Activated naive CD4-positive, alpha-beta T cell treated with anti-CD3 and anti-CD28 coated beads, Interleukin-2, amount 50 U/mL, for 72 hours (primary cell): ENCODE results near the gene JOSD2. TPM values are rescaled to one million over a fixed set of nuclear protein-coding genes. Genes with fewer than 3 reads are reported as not detected.

Experiments used
- ATAC-seq, 2 donors: fragments of 150-1000 bp; cut with Tn5 transposase; 2 replicates each; pipeline ENCODE4 v1.10.0; 2021; ENCODE audit warnings: mild to moderate bottlenecking in 2 of 2, moderate library complexity in 2 of 2
- DNase-seq, 2 donors: peaks; one replicate each; pipeline ENCODE4 v3.0.0; 2021 to 2022; ENCODE audit warnings: low spot score in 2 of 2
- H3K27ac Mint-ChIP-seq, 2 donors: one replicate each; pipeline ENCODE4 v1.8.0; 2022; ENCODE audit warnings: mild to moderate bottlenecking in 2 of 2, mixed read lengths in 2 of 2
- H3K36me3 Mint-ChIP-seq, 2 donors: one replicate each; pipeline ENCODE4 v1.8.0; 2022; ENCODE audit warnings: mixed read lengths in 2 of 2
- H3K9me3 Mint-ChIP-seq, 2 donors: one replicate each; pipeline ENCODE4 v1.8.0; 2022; ENCODE audit warnings: mixed read lengths in 2 of 2
- total RNA-seq, 2 donors: library from RNA; stranded (reverse); gene quantifications; one replicate each; pipeline ENCODE4 v1.2.3, GENCODE V29; 2022

JOSD2 gene
- 10 to 100 TPM; 27.6 to 29.5 TPM for total RNA-seq

- Mint-ChIP-seq H3K9me3 (no peaks in the 10 kb centered on the region), H3K27ac (peak within 1 kb of the TSS; percentile 91 to 98), H3K36me3 (peaks cover 0 to 6% of the 10 kb centered on the region in 2 donors)
- peak; percentile 94 to 96 for DNase-seq
- ATAC-seq = peak; percentile 93 to 94
These were observed at the start of gene JOSD2 for GRCh38 chr19:50511069-50511822. Gene JOSD2 (minus strand): TSS chr19:50511191. CDS start chr19:50510431, 760 bp downstream.

- H3K27ac Mint-ChIP-seq = no peak overlapping the region
- no peaks in the 10 kb centered on the region for H3K36me3 Mint-ChIP-seq
These were observed 48.6 kb upstream of the JOSD2 start for GRCh38 chr19:50559636-50560035.

GRCh38 chr19:50558449-50558848, 47.5 kb upstream of the JOSD2 start:
- no peaks in the 10 kb centered on the region for H3K36me3 Mint-ChIP-seq
- DNase-seq (no peak), ATAC-seq (no peak)
- H3K27ac Mint-ChIP-seq = no peak overlapping the region
- no peaks in the 10 kb centered on the region for H3K9me3 Mint-ChIP-seq

More at GRCh38 chr19:50559636-50560035, 48.6 kb upstream of the JOSD2 start:
- H3K9me3 Mint-ChIP-seq = no peaks in the 10 kb centered on the region
- ATAC-seq (no peak), DNase-seq (no peak)

GRCh38 chr19:50558039-50558438, 47.0 kb upstream of the JOSD2 start:
- Mint-ChIP-seq H3K9me3 (no peaks in the 10 kb centered on the region), H3K36me3 (no peaks in the 10 kb centered on the region), H3K27ac (no peak overlapping the region)
- DNase-seq = no peak
- ATAC-seq = no peak

- Mint-ChIP-seq H3K9me3 (no peaks in the 10 kb centered on the region), H3K36me3 (no peaks in the 10 kb centered on the region), H3K27ac (no peak overlapping the region)
- DNase-seq (no peak), ATAC-seq (no peak)
These were observed 46.1 kb upstream of the JOSD2 start for GRCh38 chr19:50557009-50557613.

- peak overlapping the region; percentile 16 to 29 for H3K27ac Mint-ChIP-seq
- peak; percentile 62 to 92 for DNase-seq
- no peaks in the 10 kb centered on the region for H3K36me3 Mint-ChIP-seq
- peak; percentile 87 to 89 for ATAC-seq
- H3K9me3 Mint-ChIP-seq = no peaks in the 10 kb centered on the region
These were observed 45.5 kb upstream of the JOSD2 start for GRCh38 chr19:50556282-50557008.

GRCh38 chr19:50555450-50556281, 44.7 kb upstream of the JOSD2 start:
- Mint-ChIP-seq H3K9me3 (no peaks in the 10 kb centered on the region), H3K27ac (no peak overlapping the region), H3K36me3 (no peaks in the 10 kb centered on the region)
- DNase-seq (no peak), ATAC-seq (no peak)

- DNase-seq = no peak
- H3K9me3 Mint-ChIP-seq = no peaks in the 10 kb centered on the region
- ATAC-seq = no peak
- no peaks in the 10 kb centered on the region for H3K36me3 Mint-ChIP-seq
- no peak overlapping the region for H3K27ac Mint-ChIP-seq
These were observed 44.0 kb upstream of the JOSD2 start for GRCh38 chr19:50555033-50555432.

- DNase-seq (no peak), ATAC-seq (no peak)
- H3K9me3 Mint-ChIP-seq = no peaks in the 10 kb centered on the region
- H3K27ac Mint-ChIP-seq = no peak overlapping the region
- no peaks in the 10 kb centered on the region for H3K36me3 Mint-ChIP-seq
These were observed 43.2 kb upstream of the JOSD2 start for GRCh38 chr19:50554212-50554611.

GRCh38 chr19:50553134-50553703, 42.2 kb upstream of the JOSD2 start:
- ATAC-seq (no peak), DNase-seq (no peak)
- Mint-ChIP-seq H3K27ac (no peak overlapping the region), H3K9me3 (no peaks in the 10 kb centered on the region), H3K36me3 (no peaks in the 10 kb centered on the region)

GRCh38 chr19:50552540-50552939, 41.5 kb upstream of the JOSD2 start:
- DNase-seq (no peak), ATAC-seq (no peak)
- H3K36me3 Mint-ChIP-seq = no peaks in the 10 kb centered on the region
- no peaks in the 10 kb centered on the region for H3K9me3 Mint-ChIP-seq
- no peak overlapping the region for H3K27ac Mint-ChIP-seq

- no peaks in the 10 kb centered on the region for H3K9me3 Mint-ChIP-seq
- no peak for DNase-seq
- ATAC-seq = no peak
- H3K36me3 Mint-ChIP-seq = no peaks in the 10 kb centered on the region
- H3K27ac Mint-ChIP-seq = no peak overlapping the region
These were observed 40.8 kb upstream of the JOSD2 start for GRCh38 chr19:50551715-50552187.

- no peak overlapping the region for H3K27ac Mint-ChIP-seq
- ATAC-seq = no peak
These were observed 40.2 kb upstream of the JOSD2 start for GRCh38 chr19:50551034-50551714.

GRCh38 chr19:50550594-50550966, 39.6 kb upstream of the JOSD2 start:
- Mint-ChIP-seq H3K36me3 (no peaks in the 10 kb centered on the region), H3K9me3 (no peaks in the 10 kb centered on the region), H3K27ac (no peak overlapping the region)
- ATAC-seq = no peak
- DNase-seq = no peak

More at GRCh38 chr19:50551034-50551714, 40.2 kb upstream of the JOSD2 start:
- Mint-ChIP-seq H3K9me3 (no peaks in the 10 kb centered on the region), H3K36me3 (no peaks in the 10 kb centered on the region)
- no peak for DNase-seq

GRCh38 chr19:50549927-50550593, 39.1 kb upstream of the JOSD2 start:
- Mint-ChIP-seq H3K36me3 (no peaks in the 10 kb centered on the region), H3K9me3 (no peaks in the 10 kb centered on the region), H3K27ac (no peak overlapping the region)
- no peak for ATAC-seq
- DNase-seq = no peak
